GM18907 (cell line): ENCODE results near the gene NSFL1C.

Source experiments
- ATAC-seq: cut with Tn5 transposase; IDR thresholded peaks from one replicate; pipeline ENCODE4 v1.9.1; 2021; ENCODE audit warnings: mild to moderate bottlenecking, moderate library complexity; ENCODE audit not compliant: unreplicated experiment

Gene NSFL1C

GRCh38 chr20:1486566-1486965, 19.9 kb upstream of the NSFL1C start:
- no peak for ATAC-seq

GRCh38 chr20:1484438-1485116, 17.9 kb upstream of the NSFL1C start:
- no peak for ATAC-seq

- ATAC-seq: no peak
Measured at GRCh38 chr20:1479831-1480595, 13.4 kb upstream of the NSFL1C start.

- no peak for ATAC-seq
Measured at GRCh38 chr20:1478566-1478965, 11.9 kb upstream of the NSFL1C start.

GRCh38 chr20:1477896-1478490, 11.3 kb upstream of the NSFL1C start:
- ATAC-seq: no peak

- ATAC-seq: no peak
Measured at GRCh38 chr20:1474817-1475603, 8.4 kb upstream of the NSFL1C start.

- ATAC-seq: no peak
Measured at GRCh38 chr20:1474325-1474724, 7.7 kb upstream of the NSFL1C start.

- no peak for ATAC-seq
Measured at GRCh38 chr20:1473246-1474220, 6.9 kb upstream of the NSFL1C start.

- ATAC-seq: no peak
Measured at GRCh38 chr20:1472556-1473245, 6.1 kb upstream of the NSFL1C start.

- ATAC-seq: no peak
Measured at GRCh38 chr20:1471242-1471641, 4.6 kb upstream of the NSFL1C start.

GRCh38 chr20:1469925-1470571, 3.4 kb upstream of the NSFL1C start:
- ATAC-seq: no peak

GRCh38 chr20:1469306-1469905, 2.8 kb upstream of the NSFL1C start:
- no peak for ATAC-seq

GRCh38 chr20:1468117-1468624, 1.5 kb upstream of the NSFL1C start:
- ATAC-seq: no peak

GRCh38 chr20:1467355-1468116, 887 bp upstream of the NSFL1C start:
- ATAC-seq: peak; percentile 7

- ATAC-seq: no peak
Measured at GRCh38 chr20:1467082-1467354, 369 bp upstream of the NSFL1C start.

GRCh38 chr20:1465470-1466210, 1.0 kb downstream of the NSFL1C start:
- ATAC-seq: no peak

GRCh38 chr20:1463971-1464570, 2.6 kb downstream of the NSFL1C start:
- ATAC-seq: no peak
